ENCODE measurements around the gene THRA.

GRCh38 chr17:40107522-40108174 is 44.9 kb downstream of the THRA start:
- TF ChIP-seq ZKSCAN1 (IDR thresholded peaks at IDR 0.05; ENCODE audit: low read depth, low read length), result no peak
- no peak for TF ChIP-seq CHD7 (IDR thresholded peaks at IDR 0.05; ENCODE audit: low read depth, low read length)
- TF ChIP-seq NCOA1 (IDR thresholded peaks at IDR 0.05; ENCODE audit: low read depth), result no peak
- TF ChIP-seq GABPA (tag; conservative IDR thresholded peaks at IDR 0.05; ENCODE audit: low read depth), result no peak
- TF ChIP-seq SOX6 (IDR thresholded peaks at IDR 0.05), result no peak
- no peak for TF ChIP-seq POLR2A (conservative IDR thresholded peaks at IDR 0.05)
- TF ChIP-seq TEAD2 (tag; IDR thresholded peaks at IDR 0.05), result no peak
- no peak for TF ChIP-seq TOE1 (IDR thresholded peaks at IDR 0.05; ENCODE audit: borderline replicate concordance)
- TF ChIP-seq TOE1 (CRISPR knock-in tag; IDR thresholded peaks at IDR 0.05; ENCODE audit: borderline replicate concordance, low read depth), result no peak

All from K562 (cell line).